Measurements from ENCODE around the gene TMEFF2.

Gene TMEFF2

DNA sequence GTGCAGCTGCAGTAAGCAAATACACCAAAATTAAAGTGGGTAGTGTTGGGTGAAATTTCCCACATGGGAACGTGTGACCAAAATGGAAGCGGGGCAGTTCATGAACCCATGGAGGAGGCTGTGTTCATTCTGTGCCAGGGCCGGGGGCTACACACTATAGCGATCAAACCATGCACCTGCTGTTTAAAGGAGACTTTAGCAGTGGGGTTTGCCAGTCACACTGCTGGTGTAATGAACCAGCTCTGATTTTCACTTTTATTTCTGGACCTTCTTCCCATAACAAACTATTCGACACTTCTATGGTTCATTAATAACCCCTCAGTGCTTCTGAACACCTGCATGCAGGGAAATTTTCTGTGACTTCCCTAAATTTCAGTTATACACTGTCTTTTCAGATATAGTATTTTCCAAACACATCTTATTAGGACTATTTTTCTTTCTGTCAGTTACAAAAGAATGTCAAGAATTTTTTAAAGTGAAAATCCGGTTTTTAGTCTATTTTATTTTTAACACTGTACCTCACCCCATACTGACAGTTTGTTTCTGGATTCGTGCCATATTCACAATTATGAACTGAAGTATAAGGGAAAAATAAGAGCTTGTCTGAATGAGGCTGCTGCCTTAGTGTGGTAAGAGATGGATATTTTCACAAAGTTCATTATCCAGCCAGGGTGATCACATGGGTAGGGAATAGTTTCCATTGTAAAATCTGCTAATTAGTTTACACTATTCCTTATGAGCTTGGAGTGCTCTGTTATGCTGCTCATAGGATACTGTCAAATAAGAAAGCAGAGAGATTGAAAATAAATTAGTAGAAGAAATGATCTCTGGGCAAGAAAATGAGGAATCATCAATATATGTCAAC, 236.5 kb downstream of the TMEFF2 start:
- in situ Hi-C loops (cut with HindIII; ENCODE audit: low pct_ligation_motif_present, low sequenced_read_pairs): no loop called here
- no peak for DNase-seq
- Histone ChIP-seq H3K36me3 (replicated peaks) (no peaks in the 10 kb centered on the region), H3K27me3 (replicated peaks) (no peaks in the 10 kb centered on the region), H3K4me3 (ENCODE audit: low read depth, low read length) (no peak overlapping the region), H3K27ac (no peak overlapping the region)
- TF ChIP-seq, protein P1, sequence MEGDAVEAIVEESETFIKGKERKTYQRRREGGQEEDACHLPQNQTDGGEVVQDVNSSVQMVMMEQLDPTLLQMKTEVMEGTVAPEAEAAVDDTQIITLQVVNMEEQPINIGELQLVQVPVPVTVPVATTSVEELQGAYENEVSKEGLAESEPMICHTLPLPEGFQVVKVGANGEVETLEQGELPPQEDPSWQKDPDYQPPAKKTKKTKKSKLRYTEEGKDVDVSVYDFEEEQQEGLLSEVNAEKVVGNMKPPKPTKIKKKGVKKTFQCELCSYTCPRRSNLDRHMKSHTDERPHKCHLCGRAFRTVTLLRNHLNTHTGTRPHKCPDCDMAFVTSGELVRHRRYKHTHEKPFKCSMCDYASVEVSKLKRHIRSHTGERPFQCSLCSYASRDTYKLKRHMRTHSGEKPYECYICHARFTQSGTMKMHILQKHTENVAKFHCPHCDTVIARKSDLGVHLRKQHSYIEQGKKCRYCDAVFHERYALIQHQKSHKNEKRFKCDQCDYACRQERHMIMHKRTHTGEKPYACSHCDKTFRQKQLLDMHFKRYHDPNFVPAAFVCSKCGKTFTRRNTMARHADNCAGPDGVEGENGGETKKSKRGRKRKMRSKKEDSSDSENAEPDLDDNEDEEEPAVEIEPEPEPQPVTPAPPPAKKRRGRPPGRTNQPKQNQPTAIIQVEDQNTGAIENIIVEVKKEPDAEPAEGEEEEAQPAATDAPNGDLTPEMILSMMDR (IDR thresholded peaks at IDR 0.05; ENCODE audit: low read depth, low read length, missing control alignments): no peak

DNA sequence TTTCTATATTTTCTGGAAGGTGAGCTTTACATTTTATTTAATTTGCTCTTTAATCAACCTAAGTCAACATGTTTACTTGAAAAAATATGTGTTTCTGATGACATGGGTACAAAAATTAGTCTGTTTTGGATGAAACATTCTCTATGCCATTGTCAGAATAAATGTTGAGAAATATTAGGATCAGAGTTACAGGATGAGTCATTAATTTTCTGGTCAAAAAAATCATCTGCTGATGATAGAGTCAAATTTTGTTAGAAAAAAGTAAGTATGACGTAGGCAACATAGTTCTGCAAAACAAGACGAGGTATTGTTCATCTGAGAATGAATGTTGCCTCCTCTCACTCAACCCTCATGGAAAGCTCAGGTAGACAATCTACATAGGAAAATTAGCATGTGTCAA, 240.3 kb downstream of the TMEFF2 start:
- in situ Hi-C loops (cut with HindIII; ENCODE audit: low pct_ligation_motif_present, low sequenced_read_pairs): no loop called here
- Histone ChIP-seq H3K27me3 (replicated peaks) (no peaks in the 10 kb centered on the region), H3K4me3 (ENCODE audit: low read depth, low read length) (no peak overlapping the region), H3K27ac (no peak overlapping the region), H3K36me3 (replicated peaks) (no peaks in the 10 kb centered on the region)
- TF ChIP-seq, protein P1 (IDR thresholded peaks at IDR 0.05; ENCODE audit: low read depth, low read length, missing control alignments): no peak
- DNase-seq: no peak

DNA sequence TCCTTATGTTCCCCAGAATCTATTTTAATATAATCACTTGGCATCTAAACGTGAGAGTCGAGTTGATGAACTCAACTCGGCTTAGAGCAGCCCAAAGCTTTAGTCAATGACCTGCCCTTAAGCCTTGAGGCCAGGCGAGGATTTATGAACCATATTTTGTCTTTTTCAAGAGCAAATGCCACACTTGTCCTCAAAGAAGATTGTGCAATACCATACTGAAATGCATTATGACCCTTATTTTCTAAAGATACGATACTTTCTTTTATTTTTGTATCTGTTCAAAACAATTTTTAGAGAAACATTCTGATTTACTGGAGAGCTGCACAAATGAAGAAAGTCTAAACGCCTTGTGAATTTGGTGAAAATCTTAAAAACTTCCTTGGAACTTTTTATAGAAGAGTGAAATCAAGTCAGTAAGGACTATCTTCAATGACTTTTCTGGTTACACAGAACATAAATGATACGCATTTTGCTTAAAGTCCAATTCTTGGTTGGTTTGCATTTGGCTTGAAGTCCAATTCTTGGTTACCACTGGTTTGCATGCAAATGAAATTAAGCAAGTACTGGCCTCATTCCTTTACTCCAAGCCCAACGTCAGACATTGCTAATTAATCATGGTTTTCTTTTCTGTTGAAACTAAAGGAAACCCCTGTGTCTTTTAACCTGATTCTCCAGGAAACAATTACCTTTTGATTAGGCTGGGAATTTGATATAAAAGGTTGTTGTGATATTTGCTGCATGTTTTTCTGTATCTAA, 242.0 kb downstream of the TMEFF2 start:
- H3K27me3 ChIP-seq (replicated peaks): no peaks in the 10 kb centered on the region
- no peak for DNase-seq
- H3K4me3 ChIP-seq (ENCODE audit: low read depth, low read length): no peak overlapping the region
- no peak overlapping the region for H3K27ac ChIP-seq
- in situ Hi-C loops (cut with HindIII; ENCODE audit: low pct_ligation_motif_present, low sequenced_read_pairs): no loop called here
- no peaks in the 10 kb centered on the region for H3K36me3 ChIP-seq (replicated peaks)
- TF ChIP-seq, protein P1 (IDR thresholded peaks at IDR 0.05; ENCODE audit: low read depth, low read length, missing control alignments): no peak

DNA sequence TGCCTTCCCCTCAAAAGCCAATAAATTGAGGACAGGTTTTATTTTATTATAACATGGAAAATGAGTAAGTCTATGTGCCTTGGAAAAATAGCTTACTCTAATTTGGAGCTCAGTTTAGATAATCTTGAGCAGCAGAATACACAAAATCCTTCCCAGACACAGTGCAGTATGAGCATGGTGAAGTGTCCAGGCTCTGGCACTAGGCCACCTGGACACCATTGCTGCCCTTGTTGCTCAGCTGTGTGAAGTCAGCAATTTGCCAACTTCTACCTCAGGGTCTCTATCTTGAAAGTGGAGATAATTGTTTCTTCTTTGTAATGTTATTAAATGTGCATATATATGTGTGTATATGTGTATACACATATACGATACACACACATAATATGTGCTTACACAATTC, 242.9 kb downstream of the TMEFF2 start:
- Histone ChIP-seq H3K4me3 (ENCODE audit: low read depth, low read length) (no peak overlapping the region), H3K27ac (no peak overlapping the region), H3K36me3 (replicated peaks) (no peaks in the 10 kb centered on the region), H3K27me3 (replicated peaks) (no peaks in the 10 kb centered on the region)
- in situ Hi-C loops (cut with HindIII; ENCODE audit: low pct_ligation_motif_present, low sequenced_read_pairs): no loop called here
- DNase-seq: no peak
- TF ChIP-seq, protein P1 (IDR thresholded peaks at IDR 0.05; ENCODE audit: low read depth, low read length, missing control alignments): no peak

DNA sequence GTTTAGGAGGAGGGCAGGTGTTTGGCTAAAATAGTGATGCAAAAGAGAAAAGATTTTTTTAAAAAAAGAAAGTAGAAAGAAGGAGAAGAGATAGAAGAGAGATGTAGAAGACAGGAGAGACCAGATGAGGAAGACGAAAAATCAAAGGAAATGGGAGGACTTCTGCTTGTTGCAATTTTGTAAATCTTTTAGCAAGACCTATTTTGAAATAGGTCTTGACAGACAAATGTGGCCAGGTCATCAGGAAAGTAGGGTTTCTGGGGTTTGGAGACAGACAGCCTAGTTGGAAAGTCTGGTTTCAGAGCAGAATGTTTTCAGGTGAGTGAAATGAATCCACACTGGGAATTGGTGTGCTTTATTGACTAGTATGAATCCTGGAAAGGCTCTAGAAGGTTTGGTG, 243.4 kb downstream of the TMEFF2 start:
- Histone ChIP-seq H3K27ac (no peak overlapping the region), H3K4me3 (ENCODE audit: low read depth, low read length) (no peak overlapping the region), H3K27me3 (replicated peaks) (no peaks in the 10 kb centered on the region), H3K36me3 (replicated peaks) (no peaks in the 10 kb centered on the region)
- no peak for DNase-seq
- in situ Hi-C loops (cut with HindIII; ENCODE audit: low pct_ligation_motif_present, low sequenced_read_pairs): no loop called here
- TF ChIP-seq, protein P1 (IDR thresholded peaks at IDR 0.05; ENCODE audit: low read depth, low read length, missing control alignments): no peak

All from brain microvascular endothelial cell (primary cell).